Medulla oblongata (tissue), 1 donor: Measurements from ENCODE around the gene ENTREP3.
A peak's percentile ranks its signal among the peaks of the same experiment; 100 is the strongest.
"Not testable (repeated sequence)": the region's sequence is repeated elsewhere in the genome, so short reads cannot be mapped to it uniquely, and the experiment has no call there.

ENCODE experiments used
- DNase-seq: peaks from one replicate; pipeline ENCODE4 v3.0.0-alpha.2; 2015; ENCODE audit errors: extremely low spot score

Gene ENTREP3, protein sequence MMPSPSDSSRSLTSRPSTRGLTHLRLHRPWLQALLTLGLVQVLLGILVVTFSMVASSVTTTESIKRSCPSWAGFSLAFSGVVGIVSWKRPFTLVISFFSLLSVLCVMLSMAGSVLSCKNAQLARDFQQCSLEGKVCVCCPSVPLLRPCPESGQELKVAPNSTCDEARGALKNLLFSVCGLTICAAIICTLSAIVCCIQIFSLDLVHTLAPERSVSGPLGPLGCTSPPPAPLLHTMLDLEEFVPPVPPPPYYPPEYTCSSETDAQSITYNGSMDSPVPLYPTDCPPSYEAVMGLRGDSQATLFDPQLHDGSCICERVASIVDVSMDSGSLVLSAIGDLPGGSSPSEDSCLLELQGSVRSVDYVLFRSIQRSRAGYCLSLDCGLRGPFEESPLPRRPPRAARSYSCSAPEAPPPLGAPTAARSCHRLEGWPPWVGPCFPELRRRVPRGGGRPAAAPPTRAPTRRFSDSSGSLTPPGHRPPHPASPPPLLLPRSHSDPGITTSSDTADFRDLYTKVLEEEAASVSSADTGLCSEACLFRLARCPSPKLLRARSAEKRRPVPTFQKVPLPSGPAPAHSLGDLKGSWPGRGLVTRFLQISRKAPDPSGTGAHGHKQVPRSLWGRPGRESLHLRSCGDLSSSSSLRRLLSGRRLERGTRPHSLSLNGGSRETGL

DNA sequence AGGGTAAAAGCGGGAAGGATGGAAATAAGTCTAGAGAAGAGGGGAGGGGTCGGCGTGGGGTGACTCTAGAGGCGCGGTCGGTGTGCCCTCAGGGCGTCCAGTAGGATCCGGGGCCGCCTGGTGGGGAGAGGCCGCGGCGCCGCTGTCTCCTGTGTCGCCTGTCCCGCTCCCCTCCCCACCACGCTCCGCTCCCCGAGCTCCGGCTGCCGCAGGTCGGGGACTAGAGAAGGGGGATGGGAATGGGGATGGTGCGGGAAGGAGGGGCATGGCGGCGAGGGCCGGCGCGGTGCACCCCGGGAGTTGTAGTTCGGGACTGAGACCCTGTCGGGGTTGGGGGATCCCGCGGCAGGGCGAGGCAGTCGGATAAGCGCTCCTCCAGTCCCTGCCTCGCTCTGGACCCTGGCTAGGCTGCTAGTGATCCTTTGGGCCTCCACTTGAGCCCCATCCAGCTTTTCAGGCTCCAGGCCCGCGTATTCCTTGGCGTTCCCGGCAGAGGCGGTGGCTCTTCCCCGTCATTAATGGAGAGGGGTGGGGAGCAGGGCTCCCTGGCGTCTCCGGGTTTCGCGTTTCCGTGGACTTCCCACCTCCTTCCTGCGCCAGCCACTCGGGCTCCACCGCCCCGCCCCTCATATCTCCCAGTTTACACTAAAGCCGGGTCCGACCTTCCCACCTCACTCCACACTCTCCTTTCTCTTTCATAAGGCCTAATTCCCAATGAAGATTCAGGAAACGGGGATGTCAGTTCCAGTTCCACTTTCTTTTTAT is at the start of gene ENTREP3:
Gene ENTREP3, minus strand, starts transcription at position 241 of the 765 bp plus-strand sequence. CDS start 606 bp downstream, outside the sequence.
- peak; percentile 91 for DNase-seq

DNA sequence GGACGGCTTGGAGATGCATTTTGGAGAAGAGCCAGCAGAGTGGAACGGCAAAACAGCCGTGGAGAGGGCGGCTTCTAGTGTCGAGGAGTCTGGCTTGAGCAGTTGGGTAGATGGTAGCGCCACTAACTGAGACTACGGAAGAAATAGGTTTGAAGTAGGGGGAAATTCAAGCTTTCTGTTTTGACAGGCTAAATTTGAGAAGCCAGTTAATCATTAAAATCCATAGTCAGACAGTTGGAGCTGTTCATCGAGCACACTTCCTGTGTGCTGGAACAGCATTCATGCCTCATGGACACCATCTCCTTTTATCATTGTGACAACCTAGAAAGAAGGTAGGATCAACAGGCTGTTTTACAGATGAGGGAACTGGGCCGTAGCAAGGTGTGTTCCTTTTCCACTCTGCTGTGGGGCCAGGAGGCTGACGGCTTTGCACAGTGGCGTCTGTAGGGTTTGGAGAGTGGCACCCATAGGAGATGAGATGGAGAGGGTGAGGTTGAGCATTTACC is 49.3 kb upstream of the ENTREP3 start:
- DNase-seq: no peak

DNA sequence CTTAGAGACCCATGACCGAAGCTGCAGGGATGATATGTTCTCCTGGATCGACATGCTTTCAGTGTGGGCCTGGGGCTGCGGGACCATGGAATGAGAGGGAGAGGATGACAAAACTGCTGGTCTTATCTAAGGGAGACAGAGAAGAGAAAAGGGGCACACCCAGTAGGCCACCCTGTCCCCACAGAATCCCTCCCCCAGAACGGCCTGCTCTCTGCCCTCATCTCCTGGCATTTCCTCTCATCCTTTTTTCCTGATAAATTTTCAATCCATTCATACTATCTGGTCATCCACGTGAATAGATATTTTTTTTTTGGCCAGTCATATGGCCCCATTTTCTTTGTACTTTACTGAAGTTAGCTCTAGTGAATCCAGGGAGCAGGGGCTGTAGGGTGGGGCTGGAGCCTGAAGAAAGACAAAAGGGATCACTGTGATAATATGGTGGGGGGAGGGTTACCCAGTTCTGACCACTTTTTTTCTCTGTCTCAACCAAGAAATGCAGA is 46.1 kb upstream of the ENTREP3 start, which contains the start of gene PKLR:
Gene PKLR, minus strand, starts transcription at position 97 of the 500 bp plus-strand sequence. Its CDS starts 43 bp downstream, at position 54.
- no peak for DNase-seq

DNA sequence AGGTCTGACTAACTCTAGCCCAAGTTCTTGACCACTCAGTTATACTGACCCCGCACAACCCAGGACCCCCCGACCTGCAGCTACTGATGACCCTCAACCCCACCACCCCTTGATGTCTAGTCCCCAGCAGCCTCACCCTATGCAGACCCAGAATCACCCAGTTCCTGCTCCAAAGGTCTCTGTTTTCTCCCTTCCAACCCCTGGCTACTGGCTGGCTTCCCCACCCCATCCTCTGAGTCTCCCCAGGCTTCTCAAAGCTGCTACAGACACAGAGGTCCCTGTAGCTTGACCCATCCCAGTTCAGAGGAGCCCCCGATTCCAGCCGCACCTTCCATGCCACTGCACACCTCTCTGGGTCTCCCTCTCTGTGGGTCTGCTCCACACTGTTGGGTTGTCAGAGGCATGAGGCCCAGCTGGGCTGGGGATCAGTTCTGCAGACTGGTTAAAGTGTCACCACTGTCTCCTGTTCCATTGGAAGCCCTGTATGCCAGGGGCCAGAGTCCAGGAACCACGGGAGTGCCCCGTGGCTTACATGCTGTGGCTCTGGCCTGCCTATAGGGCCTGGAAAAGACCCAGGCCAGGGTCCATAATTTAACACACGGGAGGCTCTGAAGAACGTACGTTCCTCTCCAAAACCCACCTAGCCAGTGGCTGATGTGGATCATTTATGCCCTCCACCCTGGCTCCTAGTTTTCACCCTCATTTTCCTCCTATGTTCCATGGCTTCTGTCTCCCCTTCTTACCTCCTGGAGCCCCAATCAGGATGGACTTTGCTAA is 45.5 kb upstream of the ENTREP3 start:
- DNase-seq: no peak

DNA sequence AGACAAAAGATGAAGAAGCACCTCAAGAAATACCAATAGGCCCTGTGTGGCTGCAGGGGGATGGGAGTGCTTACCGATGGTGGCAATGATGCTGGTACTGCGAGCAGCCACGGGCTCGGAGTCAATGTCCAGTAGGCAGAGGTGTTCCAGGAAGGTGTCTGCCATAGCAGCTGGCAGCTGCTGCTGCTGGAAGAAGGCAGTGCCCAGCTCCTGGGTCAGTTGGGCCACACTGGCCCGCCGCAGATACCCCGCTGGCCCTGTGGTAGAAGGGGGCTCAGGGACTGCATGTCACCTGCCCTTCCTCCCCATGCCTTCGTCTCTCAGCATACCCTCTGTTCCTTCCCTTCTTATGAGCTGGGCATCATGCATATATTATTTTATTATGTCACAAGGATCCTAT is 44.7 kb upstream of the ENTREP3 start:
- DNase-seq: no peak

DNA sequence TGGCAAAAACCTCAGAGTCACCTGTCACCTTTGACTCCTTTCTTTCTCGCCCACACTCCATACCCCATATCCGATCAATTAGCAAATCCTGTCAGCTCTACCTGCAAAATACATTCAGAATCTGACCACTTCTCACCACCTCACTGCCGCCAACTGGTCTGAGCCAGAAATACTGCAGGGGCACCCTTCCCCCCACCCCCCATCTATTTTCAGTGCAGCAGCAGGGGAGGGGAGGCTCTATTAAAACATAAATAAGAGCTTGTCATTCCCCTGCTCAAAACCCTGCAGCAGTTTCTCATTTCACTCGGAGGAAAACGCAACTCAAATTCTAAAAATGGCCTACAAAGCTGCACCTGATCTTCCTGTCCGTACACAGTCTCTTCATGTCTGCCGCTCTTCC is 42.1 kb upstream of the ENTREP3 start:
- no peak for DNase-seq

DNA sequence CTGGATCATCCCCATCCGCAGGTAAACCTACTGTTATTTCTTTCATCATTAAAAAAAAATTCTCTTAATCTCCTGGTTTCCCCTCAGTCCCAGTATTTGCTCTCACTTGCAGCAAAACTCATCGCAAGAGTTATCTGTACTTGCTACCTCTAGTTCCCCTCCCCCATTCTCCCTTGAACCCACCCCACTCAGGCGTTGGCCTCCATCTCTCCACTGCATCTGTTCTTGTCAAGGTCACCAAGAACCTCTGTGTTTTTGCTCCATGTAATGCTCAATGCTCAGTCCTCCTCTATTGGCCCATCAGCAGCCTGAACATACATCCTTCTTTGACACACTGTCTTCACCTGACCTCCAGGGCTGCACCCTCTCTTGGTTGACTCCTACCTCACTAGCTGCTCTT is 41.4 kb upstream of the ENTREP3 start:
- no peak for DNase-seq

DNA sequence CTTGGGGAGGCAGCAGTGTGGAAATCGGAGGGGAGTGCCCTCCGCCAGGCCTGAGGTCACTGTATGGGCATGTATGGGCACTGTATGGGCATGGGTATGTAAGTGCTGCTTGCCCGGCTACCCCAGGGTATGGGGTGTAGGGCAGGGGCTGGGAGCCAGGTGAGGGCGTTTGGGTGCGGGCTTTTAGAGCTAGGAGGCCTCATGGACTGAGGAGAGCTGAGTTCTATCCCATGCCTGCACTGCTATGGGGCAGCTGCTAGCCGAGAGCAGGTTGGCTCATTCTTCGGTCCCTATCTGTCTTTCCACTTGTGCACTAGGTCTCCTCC is 40.6 kb upstream of the ENTREP3 start:
- no peak for DNase-seq

DNA sequence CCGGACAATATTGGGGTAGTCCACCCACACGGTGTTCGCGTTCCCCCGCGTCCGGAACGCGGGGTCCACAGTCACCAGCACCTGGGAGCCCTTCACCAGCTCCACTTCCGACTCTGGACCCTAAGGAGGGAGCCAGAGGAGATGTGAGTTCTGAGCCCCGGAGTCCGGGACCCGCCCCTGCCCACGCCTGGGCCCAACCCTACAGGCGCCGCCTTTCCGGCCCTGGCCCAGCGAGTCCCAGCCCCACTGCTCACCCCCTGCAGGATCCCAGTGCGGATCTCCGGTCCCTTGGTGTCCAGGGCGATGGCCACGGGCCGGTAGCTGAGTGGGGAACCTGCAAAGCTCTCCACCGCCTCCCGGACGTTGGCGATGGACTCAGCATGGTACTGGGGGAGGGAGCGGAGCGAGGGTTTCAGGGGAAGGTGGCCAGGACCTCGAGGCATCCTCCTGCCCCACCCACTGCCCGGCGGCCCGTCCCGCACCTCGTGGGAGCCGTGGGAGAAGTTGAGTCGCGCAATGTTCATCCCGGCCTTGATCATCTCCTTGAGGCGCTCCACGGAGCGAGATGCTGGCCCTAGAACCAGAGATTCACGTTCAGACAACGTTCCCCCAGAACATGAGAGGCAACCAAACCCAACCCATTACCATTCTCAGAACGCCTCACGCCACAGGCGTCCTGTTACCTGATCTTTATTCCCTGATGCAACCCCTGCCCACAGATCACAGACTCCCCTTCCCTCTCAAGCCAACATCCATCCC is 40.1 kb upstream of the ENTREP3 start:
- DNase-seq: no peak

DNA sequence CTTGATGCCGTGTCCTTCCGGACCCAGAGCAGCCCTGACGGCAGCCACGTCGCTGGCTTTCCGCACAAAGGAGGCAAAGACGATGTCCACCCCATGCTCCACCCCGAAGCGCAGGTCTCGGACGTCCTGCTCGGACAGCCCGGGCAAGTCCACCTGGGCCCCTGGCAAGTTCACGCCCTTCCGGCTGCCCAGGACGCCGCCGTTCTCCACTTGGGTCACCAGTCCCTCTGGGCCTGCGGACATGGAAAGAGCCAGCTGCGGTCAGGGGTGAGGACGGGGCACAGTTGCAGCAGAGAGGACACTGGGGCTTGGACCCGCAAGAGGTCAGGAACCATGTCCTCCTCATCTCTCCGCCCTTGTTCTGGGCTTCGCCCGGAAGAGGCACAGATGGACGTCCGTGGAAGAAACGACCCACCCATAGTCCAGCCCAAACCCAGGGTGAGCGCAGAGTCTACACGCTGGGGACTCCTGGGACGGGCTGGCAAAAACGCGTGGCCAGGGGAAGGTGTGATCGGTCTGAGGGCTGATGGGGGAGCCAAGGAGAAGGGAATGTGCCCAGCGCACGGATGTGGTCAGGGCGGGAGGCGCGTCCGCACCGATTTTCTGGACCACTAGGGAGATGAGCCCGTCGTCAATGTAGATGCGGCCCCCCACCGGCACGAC is 39.4 kb upstream of the ENTREP3 start:
- DNase-seq: no peak

DNA sequence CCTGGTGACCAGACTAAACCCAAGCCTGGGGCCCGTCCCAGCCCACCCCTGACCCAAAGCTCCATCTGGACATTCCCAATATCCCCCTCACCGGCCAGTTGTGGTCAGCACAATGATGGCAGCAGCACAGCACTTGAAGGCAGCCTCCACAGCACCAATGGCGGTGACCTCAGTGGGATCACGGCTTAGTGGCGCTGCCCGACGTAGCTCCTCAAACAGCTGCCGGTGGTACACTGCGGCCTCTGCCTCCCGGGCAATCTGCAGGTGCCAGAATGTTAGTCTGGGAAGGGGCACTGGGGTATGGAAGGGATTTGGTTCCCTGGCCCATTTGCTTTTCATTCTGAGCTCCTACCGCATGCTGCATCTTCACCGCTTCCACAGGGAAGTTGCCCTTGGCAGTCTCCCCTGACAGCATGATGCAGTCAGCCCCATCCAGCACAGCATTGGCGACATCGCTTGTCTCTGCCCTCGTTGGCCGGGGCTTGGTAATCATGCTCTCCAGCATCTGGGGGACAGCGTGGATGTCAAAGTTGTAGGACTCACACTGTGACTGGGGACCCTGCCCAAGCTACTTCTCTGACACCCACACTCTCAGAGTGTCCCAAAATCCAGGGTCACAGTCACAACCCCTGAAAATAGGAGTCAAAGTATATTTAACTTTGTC is 37.9 kb upstream of the ENTREP3 start:
- no peak for DNase-seq

DNA sequence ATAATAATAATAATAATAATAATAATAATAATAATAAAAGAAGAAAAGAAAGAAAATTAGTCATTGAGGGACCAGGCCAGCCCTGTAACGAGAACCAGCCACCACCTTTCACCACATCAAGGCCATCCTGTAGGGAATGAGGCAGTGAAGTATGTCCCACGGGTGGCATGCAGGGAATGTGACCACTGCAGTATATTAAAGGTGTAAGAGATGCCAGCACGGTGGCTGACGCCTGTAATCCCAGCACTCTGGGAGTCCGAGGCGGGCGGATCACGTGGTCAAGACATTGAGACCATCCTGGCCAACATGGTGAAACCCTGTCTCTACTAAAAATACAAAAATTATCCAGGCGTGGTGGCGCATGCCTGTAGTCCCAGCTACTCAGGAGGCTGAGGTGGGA is 35.7 kb upstream of the ENTREP3 start:
- not testable (repeated sequence) for DNase-seq

DNA sequence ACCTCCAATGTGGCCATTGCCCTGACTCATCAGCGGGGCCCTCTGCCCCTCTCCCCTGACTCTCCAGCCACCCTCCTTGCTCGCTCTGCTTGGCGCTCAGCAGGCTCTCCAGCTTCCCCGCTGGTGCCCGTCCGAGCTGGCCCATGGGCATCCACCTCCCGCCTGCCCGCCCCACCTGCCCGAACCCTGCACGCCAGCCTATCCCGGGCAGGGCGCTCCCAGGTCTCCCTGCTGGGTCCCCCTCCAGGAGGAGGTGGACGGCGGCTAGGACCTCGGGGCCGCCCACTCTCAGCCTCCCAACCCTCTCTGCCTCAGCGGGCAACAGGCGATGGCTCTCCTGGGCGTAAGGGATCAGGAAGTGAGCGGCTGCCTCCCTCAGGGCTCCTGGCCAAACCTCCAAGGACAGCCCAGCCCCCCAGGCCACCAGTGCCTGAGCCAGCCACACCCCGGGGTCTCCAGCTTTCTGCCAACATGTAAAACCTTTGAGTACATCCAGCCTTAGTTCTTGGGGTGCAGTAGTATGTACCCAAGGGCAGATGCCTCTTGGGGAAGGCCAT is 32.8 kb upstream of the ENTREP3 start:
- no peak for DNase-seq

DNA sequence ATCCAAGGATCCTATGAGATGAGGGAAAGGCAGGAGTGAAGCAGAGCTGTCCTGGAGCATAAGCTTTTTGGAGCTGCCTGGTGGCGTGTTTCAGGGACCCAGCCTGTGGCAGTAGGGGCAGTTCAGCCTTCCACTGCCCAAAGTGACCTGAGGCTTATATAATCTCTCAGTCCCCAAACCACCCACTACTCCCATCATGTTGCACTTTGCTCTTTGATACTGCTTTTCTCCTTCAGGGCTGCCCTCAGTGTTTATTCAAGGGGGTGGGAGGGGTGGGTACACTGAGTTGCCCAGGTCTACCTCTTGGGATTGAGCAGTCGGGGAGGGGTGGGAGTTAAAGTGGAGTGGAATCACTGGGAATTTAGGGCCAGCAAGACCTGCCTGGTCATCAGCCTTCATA is 31.3 kb upstream of the ENTREP3 start:
- DNase-seq: no peak

DNA sequence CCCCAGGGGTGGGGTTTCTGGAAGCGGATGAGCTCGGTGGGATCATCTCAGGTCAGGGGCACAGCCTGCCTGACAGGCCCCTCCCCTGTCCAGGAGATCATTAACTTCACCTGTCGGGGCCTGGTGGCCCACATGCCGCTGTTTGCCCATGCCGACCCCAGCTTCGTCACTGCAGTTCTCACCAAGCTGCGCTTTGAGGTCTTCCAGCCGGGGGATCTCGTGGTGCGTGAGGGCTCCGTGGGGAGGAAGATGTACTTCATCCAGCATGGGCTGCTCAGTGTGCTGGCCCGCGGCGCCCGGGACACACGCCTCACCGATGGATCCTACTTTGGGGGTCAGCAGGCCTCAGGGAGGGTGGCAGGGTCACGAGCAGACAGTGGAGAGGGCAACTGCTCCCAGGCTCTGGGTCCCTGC is 30.4 kb upstream of the ENTREP3 start:
- no peak for DNase-seq

DNA sequence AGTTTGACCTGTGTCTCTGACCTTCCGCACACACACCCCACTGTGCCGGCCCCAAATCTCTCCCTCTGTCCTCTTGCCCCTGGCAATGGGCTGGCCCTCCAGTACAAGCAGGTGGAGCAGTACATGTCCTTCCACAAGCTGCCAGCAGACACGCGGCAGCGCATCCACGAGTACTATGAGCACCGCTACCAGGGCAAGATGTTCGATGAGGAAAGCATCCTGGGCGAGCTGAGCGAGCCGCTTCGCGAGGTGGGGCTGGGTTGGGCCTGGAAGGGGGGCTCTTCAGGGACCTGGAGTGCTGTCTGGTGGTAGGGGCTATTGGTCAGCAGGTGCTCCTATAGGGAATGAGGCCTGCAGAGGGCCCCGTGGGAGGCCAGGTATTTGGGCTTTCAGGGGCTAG is 29.8 kb upstream of the ENTREP3 start:
- no peak for DNase-seq

DNA sequence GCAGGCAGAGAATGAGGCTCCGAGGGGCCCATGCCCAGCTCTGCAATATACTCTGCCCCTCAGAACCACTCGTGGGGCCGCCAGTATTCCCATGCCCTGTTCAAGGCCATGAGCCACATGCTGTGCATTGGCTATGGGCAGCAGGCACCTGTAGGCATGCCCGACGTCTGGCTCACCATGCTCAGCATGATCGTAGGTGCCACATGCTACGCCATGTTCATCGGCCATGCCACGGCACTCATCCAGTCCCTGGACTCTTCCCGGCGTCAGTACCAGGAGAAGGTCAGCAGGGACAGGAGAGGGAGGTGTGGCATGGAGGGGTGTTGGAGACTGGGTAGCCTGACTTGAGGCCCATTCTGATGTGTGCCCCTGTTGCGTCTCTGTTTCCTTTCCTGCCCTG is 29.2 kb upstream of the ENTREP3 start:
- DNase-seq: no peak

DNA sequence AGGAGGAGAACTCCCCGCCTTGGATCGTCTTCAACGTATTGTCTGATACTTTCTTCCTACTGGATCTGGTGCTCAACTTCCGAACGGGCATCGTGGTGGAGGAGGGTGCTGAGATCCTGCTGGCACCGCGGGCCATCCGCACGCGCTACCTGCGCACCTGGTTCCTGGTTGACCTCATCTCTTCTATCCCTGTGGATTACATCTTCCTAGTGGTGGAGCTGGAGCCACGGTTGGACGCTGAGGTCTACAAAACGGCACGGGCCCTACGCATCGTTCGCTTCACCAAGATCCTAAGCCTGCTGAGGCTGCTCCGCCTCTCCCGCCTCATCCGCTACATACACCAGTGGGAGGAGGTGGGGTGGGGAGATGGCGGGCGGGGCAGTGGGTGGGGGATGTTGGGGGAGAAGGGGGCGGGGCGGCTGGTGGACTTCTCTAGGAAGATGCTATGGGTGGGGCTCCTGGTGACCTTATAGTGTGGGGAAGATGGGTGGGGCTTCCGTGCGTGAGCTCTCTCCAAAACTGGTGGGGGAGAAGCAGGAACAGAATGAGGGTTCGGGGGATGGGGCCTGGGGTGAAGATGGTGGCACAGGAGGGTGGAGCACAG is 27.3 kb upstream of the ENTREP3 start:
- DNase-seq: no peak

DNA sequence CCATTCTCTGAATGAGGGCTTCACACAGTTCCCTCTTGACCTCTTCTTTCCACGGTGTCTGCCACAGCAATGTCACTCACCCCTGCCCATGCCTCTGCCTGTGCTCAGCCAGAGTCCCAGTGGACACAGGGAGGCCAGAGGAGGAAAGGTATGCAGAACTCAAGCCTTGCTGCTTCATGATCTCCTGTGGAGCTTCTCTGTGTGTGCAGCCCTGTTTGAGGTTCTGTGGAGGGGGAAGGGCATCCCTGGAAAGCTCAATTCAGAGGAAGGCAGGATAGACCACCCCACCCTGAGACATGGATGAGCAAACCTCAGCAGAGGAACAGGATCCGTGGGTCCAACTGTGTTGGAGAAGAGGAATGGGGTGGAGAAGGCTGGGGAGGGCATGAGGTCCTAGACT is 24.0 kb upstream of the ENTREP3 start:
- DNase-seq: no peak
